Neural cell (in vitro differentiated cells): ENCODE data around the gene VWA3A. TPM values are rescaled to one million over a fixed set of nuclear protein-coding genes. Genes with fewer than 3 reads are reported as not detected.

Experiments
- H2AFZ ChIP-seq: fragments of 200-600, 300-800 bp; sonication (generic), shearing (Covaris generic); 2 replicates; pipeline ENCODE4 v1.6.0; 2014; ENCODE audit warnings: low read depth, mild to moderate bottlenecking, antibody characterized with exemption, low read length, moderate library complexity
- H3F3A ChIP-seq: fragments of 200-600 bp; shearing (Covaris generic); 2 replicates; pipeline ENCODE4 v1.6.1; 2016; ENCODE audit warnings: mild to moderate bottlenecking, moderate library complexity, mixed read lengths, antibody characterized with exemption, low read length; ENCODE audit not compliant: insufficient read depth, poor library complexity, severe bottlenecking
- H3K27ac ChIP-seq: fragments of 200-600, 300-800 bp; sonication (generic), shearing (Covaris generic); 2 replicates; pipeline ENCODE4 v1.5.1; 2014; ENCODE audit warnings: mild to moderate bottlenecking, low read length, moderate library complexity
- H3K27me3 ChIP-seq: fragments of 300-800, 200-600 bp; sonication (generic), shearing (Covaris generic); 2 replicates; pipeline ENCODE4 v1.6.0; 2014; ENCODE audit warnings: mild to moderate bottlenecking, low read depth, low read length, moderate library complexity; ENCODE audit not compliant: insufficient read depth
- H3K36me3 ChIP-seq: fragments of 300-800, 200-600 bp; sonication (generic), shearing (Covaris generic); 2 replicates; pipeline ENCODE4 v1.5.1; 2014; ENCODE audit warnings: mild to moderate bottlenecking, antibody characterized with exemption, low read length, moderate library complexity; ENCODE audit not compliant: insufficient read depth
- H3K4me2 ChIP-seq: fragments of 300-800, 200-600 bp; sonication (generic), shearing (Covaris generic); 2 replicates; pipeline ENCODE4 v1.6.0; 2014; ENCODE audit warnings: mild to moderate bottlenecking, low read length
- H3K4me3 ChIP-seq: fragments of 300-800, 200-600 bp; sonication (generic), shearing (Covaris generic); 2 replicates; pipeline ENCODE4 v1.5.1; 2014; ENCODE audit warnings: mild to moderate bottlenecking, low read length, moderate library complexity
- H3K79me2 ChIP-seq: fragments of 200-600 bp; shearing (Covaris generic); replicated peaks from 2 replicates; pipeline ENCODE4 v1.6.0; 2014; ENCODE audit warnings: mild to moderate bottlenecking, low read length, moderate library complexity; ENCODE audit not compliant: insufficient read depth
- H3K9ac ChIP-seq: fragments of 300-800, 200-600 bp; sonication (generic), shearing (Covaris generic); 2 replicates; pipeline ENCODE4 v1.6.1; 2016; ENCODE audit warnings: mild to moderate bottlenecking, low read length, mixed read lengths
- H3K9me2 ChIP-seq: fragments of 200-600 bp; shearing (Covaris generic); 2 replicates; pipeline ENCODE4 v1.6.1; 2016; ENCODE audit warnings: mild to moderate bottlenecking, low read length, mixed read lengths; ENCODE audit not compliant: insufficient read depth
- H3K9me3 ChIP-seq: fragments of 200-600, 300-800 bp; sonication (generic), shearing (Covaris generic); 2 replicates; pipeline ENCODE4 v1.6.1; 2016; ENCODE audit warnings: mild to moderate bottlenecking, mixed run types, low read length, moderate library complexity, mixed read lengths
- H4K20me1 ChIP-seq: fragments of 200-600 bp; shearing (Covaris generic); 2 replicates; pipeline ENCODE4 v1.6.1; 2016; ENCODE audit warnings: mild to moderate bottlenecking, mixed run types; ENCODE audit not compliant: insufficient read depth
- EP300 ChIP-seq: fragments of 450-650 bp; conservative IDR thresholded peaks from 2 replicates; pipeline ENCODE4 v1.6.1; 2014; ENCODE audit warnings: antibody characterized with exemption, mild to moderate bottlenecking, moderate library complexity; ENCODE audit not compliant: poor library complexity, severe bottlenecking
- EZH2 ChIP-seq: fragments of 200-600, 300-800 bp; shearing (Covaris generic), sonication (generic); IDR thresholded peaks from 2 replicates; pipeline ENCODE4 v1.6.1; 2014; ENCODE audit warnings: antibody characterized with exemption, low read length, borderline replicate concordance, mild to moderate bottlenecking; ENCODE audit not compliant: insufficient read depth, poor library complexity, severe bottlenecking
- MXI1 ChIP-seq: fragments of 450-650 bp; conservative IDR thresholded peaks from 2 replicates; pipeline ENCODE4 v1.6.1; 2014; ENCODE audit warnings: antibody characterized with exemption, mild to moderate bottlenecking; ENCODE audit not compliant: poor library complexity, severe bottlenecking
- POLR2AphosphoS5 ChIP-seq: IDR thresholded peaks from 2 replicates; pipeline ENCODE4 v1.6.1; 2012
- RAD21 ChIP-seq: fragments of 450-650 bp; conservative IDR thresholded peaks from 2 replicates; pipeline ENCODE4 v1.6.1; 2014; ENCODE audit warnings: antibody characterized with exemption, mild to moderate bottlenecking, moderate library complexity
- SMC3 ChIP-seq: fragments of 450-650 bp; conservative IDR thresholded peaks from 2 replicates; pipeline ENCODE4 v1.6.1; 2014; ENCODE audit warnings: antibody characterized with exemption, mild to moderate bottlenecking, moderate library complexity; ENCODE audit not compliant: poor library complexity
- TAF1 ChIP-seq: IDR thresholded peaks from 2 replicates; pipeline ENCODE4 v1.6.1; 2012; ENCODE audit warnings: low read depth
- polyA plus RNA-seq: library from polyadenylated mRNA; depleted of rRNA; stranded (reverse); fragments of >200 nt; gene quantifications from 2 replicates; pipeline ENCODE4 v1.2.3, GENCODE V29; 2014
- TF ChIP-seq, protein P1 (sequence below): fragments of 450-650 bp; IDR thresholded peaks from 2 replicates; pipeline ENCODE4 v1.5.1; 2014; ENCODE audit warnings: antibody characterized with exemption, mild to moderate bottlenecking, moderate library complexity; ENCODE audit not compliant: poor library complexity, severe bottlenecking
- TF ChIP-seq, protein P2 (sequence below): IDR thresholded peaks from 2 replicates; pipeline ENCODE4 v1.6.1; 2012; ENCODE audit warnings: borderline replicate concordance

Gene VWA3A
- polyA plus RNA-seq, 1 donor from 2014 or later: 1.8 TPM

- H3K9me3 ChIP-seq: no peaks in the 10 kb centered on the region
- H3K4me3 ChIP-seq: no peak overlapping the region
- no peaks in the 10 kb centered on the region for H3K9me2 ChIP-seq
- no peak overlapping the region for H2AFZ ChIP-seq
- H4K20me1 ChIP-seq: no peaks in the 10 kb centered on the region
- no peaks in the 10 kb centered on the region for H3K36me3 ChIP-seq
- H3K4me2 ChIP-seq: no peak overlapping the region
- no peak overlapping the region for H3K27ac ChIP-seq
- no peaks in the 10 kb centered on the region for H3K79me2 ChIP-seq
- H3K9ac ChIP-seq: no peak overlapping the region
- H3K27me3 ChIP-seq: no peaks in the 10 kb centered on the region
- H3F3A ChIP-seq: no peaks in the 10 kb centered on the region
- TF ChIP-seq EP300: no peak
Measured at GRCh38 chr16:22093996-22094395, 1.7 kb downstream of the VWA3A start.

DNA sequence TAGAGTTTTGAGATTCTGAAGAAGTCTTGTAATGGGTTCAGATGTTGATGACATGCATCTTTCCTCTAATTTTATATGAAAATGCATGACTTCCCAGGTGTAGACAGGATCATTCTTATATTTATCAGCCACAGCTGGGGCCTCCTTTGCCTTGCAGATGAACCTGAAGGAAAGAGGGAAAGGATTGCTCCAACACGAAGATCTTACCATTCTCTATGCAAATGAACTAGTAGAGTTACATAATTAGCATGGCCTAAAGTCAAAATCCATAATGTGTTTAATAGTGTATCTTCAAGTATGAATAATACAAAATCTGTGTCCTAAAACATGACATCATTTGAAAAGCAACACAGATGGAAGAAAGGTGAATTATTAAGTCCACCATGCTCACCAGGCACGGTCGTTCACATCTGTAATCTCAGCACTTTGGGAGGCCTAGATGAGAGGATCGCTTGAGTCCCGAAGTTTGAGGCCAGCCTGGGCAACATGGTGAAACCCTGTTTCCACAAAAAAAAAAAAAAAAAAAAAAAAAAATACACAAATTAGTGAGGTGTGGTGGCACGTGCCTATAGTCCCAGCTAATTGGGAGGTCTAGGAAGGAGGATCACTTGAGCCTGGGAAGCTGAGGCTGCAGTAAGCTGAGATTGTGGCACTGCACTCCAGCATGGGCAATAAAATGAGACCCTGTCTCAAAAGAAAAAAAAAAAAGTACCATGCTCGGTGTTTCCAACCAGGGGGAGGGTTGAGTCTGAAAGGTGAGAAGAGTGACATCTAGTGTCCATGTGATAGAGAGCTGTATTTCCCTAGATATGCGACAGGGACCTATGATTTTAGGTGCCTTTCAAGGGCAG lies 6.3 kb downstream of the VWA3A start:
- H3K9me2 ChIP-seq: no peaks in the 10 kb centered on the region
- no peak for TF ChIP-seq TAF1
- no peak for TF ChIP-seq MXI1
- TF ChIP-seq EZH2: no peak
- TF ChIP-seq SMC3: peak; percentile 91
- TF ChIP-seq, protein P1, sequence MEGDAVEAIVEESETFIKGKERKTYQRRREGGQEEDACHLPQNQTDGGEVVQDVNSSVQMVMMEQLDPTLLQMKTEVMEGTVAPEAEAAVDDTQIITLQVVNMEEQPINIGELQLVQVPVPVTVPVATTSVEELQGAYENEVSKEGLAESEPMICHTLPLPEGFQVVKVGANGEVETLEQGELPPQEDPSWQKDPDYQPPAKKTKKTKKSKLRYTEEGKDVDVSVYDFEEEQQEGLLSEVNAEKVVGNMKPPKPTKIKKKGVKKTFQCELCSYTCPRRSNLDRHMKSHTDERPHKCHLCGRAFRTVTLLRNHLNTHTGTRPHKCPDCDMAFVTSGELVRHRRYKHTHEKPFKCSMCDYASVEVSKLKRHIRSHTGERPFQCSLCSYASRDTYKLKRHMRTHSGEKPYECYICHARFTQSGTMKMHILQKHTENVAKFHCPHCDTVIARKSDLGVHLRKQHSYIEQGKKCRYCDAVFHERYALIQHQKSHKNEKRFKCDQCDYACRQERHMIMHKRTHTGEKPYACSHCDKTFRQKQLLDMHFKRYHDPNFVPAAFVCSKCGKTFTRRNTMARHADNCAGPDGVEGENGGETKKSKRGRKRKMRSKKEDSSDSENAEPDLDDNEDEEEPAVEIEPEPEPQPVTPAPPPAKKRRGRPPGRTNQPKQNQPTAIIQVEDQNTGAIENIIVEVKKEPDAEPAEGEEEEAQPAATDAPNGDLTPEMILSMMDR: peak; percentile 93
- TF ChIP-seq RAD21: peak; percentile 88
- TF ChIP-seq, protein P2, sequence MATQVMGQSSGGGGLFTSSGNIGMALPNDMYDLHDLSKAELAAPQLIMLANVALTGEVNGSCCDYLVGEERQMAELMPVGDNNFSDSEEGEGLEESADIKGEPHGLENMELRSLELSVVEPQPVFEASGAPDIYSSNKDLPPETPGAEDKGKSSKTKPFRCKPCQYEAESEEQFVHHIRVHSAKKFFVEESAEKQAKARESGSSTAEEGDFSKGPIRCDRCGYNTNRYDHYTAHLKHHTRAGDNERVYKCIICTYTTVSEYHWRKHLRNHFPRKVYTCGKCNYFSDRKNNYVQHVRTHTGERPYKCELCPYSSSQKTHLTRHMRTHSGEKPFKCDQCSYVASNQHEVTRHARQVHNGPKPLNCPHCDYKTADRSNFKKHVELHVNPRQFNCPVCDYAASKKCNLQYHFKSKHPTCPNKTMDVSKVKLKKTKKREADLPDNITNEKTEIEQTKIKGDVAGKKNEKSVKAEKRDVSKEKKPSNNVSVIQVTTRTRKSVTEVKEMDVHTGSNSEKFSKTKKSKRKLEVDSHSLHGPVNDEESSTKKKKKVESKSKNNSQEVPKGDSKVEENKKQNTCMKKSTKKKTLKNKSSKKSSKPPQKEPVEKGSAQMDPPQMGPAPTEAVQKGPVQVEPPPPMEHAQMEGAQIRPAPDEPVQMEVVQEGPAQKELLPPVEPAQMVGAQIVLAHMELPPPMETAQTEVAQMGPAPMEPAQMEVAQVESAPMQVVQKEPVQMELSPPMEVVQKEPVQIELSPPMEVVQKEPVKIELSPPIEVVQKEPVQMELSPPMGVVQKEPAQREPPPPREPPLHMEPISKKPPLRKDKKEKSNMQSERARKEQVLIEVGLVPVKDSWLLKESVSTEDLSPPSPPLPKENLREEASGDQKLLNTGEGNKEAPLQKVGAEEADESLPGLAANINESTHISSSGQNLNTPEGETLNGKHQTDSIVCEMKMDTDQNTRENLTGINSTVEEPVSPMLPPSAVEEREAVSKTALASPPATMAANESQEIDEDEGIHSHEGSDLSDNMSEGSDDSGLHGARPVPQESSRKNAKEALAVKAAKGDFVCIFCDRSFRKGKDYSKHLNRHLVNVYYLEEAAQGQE: no peak
- TF ChIP-seq POLR2AphosphoS5: no peak
- TF ChIP-seq EP300: no peak
- H3K4me3 ChIP-seq: no peak overlapping the region
- no peak overlapping the region for H3K9ac ChIP-seq
- H3K4me2 ChIP-seq: no peak overlapping the region
- H4K20me1 ChIP-seq: no peaks in the 10 kb centered on the region
- H3K27ac ChIP-seq: no peak overlapping the region
- H3K36me3 ChIP-seq: no peaks in the 10 kb centered on the region
- H3K27me3 ChIP-seq: no peaks in the 10 kb centered on the region
- H3K9me3 ChIP-seq: no peaks in the 10 kb centered on the region
- no peaks in the 10 kb centered on the region for H3F3A ChIP-seq
- H3K79me2 ChIP-seq: no peaks in the 10 kb centered on the region
- no peak overlapping the region for H2AFZ ChIP-seq
